Measurements from ENCODE around the gene CARHSP1. TPM values are rescaled to one million over a fixed set of nuclear protein-coding genes. Genes with fewer than 3 reads are reported as not detected.

Gene CARHSP1
- total RNA-seq, 3 donors from 2014 or later (not counting 1 experiment from before 2014, with no cell fraction given): 59.0 to 70.0 (median 60.1) TPM

GRCh38 chr16:8850279-8850885 is 18.4 kb downstream of the CARHSP1 start:
- Mint-ChIP-seq H3K27ac (peak overlapping the region; percentile 76 to 83), H3K27me3 (ENCODE audit: low read depth in 2 of 2) (no peaks in the 10 kb centered on the region), H3K36me3 (no peaks in the 10 kb centered on the region), H3K4me3 (peak overlapping the region; percentile 38), H3K4me1 (peaks cover 18 to 30% of the 10 kb centered on the region in 2 donors), H3K9me3 (no peaks in the 10 kb centered on the region)
- Histone ChIP-seq H3K4me3 (ENCODE audit: low read length) (no peak overlapping the region), H3K36me3 (ENCODE audit: control insufficient read depth, insufficient read depth, low read length) (peaks cover 31% of the 10 kb centered on the region), H3K27me3 (ENCODE audit: control insufficient read depth, insufficient read depth, low read length) (no peaks in the 10 kb centered on the region), H3K9me3 (ENCODE audit: control insufficient read depth, insufficient read depth, low read length) (no peaks in the 10 kb centered on the region), H3K4me1 (ENCODE audit: control insufficient read depth, insufficient read depth, low read length) (peaks cover 6% of the 10 kb centered on the region), H3K27ac (ENCODE audit: low read length) (no peak overlapping the region)
- no peak for DNase-seq
- TF ChIP-seq CTCF (IDR thresholded peaks at IDR 0.05): no peak
- intact Hi-C loops (cut with micrococcal nuclease): no loop called here
- WGBS (ENCODE audit: insufficient coverage): 32% methylated on average over 9 of the region's 11 CpGs
- ATAC-seq: peak in 2 of 3 donors; percentile 35 to 65

- Mint-ChIP-seq H3K9me3 (no peaks in the 10 kb centered on the region), H3K27me3 (ENCODE audit: low read depth in 2 of 2) (no peaks in the 10 kb centered on the region), H3K27ac (peak overlapping the region; percentile 76 to 83), H3K36me3 (no peaks in the 10 kb centered on the region), H3K4me3 (no peak overlapping the region), H3K4me1 (peaks cover 25 to 34% of the 10 kb centered on the region in 2 donors)
- ATAC-seq (no peak), DNase-seq (no peak)
- no peak overlapping the region for H3K4me3 ChIP-seq (ENCODE audit: low read length)
- 95% methylated on average over 19 of the region's 19 CpGs for WGBS (ENCODE audit: insufficient coverage)
- H3K27me3 ChIP-seq (ENCODE audit: control insufficient read depth, insufficient read depth, low read length): no peaks in the 10 kb centered on the region
- peaks cover 23% of the 10 kb centered on the region for H3K36me3 ChIP-seq (ENCODE audit: control insufficient read depth, insufficient read depth, low read length)
- TF ChIP-seq CTCF (IDR thresholded peaks at IDR 0.05): no peak
- no peak overlapping the region for H3K27ac ChIP-seq (ENCODE audit: low read length)
- H3K9me3 ChIP-seq (ENCODE audit: control insufficient read depth, insufficient read depth, low read length): no peaks in the 10 kb centered on the region
- peaks cover 6% of the 10 kb centered on the region for H3K4me1 ChIP-seq (ENCODE audit: control insufficient read depth, insufficient read depth, low read length)
- intact Hi-C loops (cut with micrococcal nuclease): no loop called here
These were observed 19.3 kb downstream of the CARHSP1 start for GRCh38 chr16:8849411-8850011.

- Histone ChIP-seq H3K36me3 (ENCODE audit: control insufficient read depth, insufficient read depth, low read length) (peaks cover 19% of the 10 kb centered on the region), H3K27ac (ENCODE audit: low read length) (no peak overlapping the region), H3K4me1 (ENCODE audit: control insufficient read depth, insufficient read depth, low read length) (peaks cover 6% of the 10 kb centered on the region), H3K9me3 (ENCODE audit: control insufficient read depth, insufficient read depth, low read length) (no peaks in the 10 kb centered on the region), H3K27me3 (ENCODE audit: control insufficient read depth, insufficient read depth, low read length) (no peaks in the 10 kb centered on the region), H3K4me3 (ENCODE audit: low read length) (no peak overlapping the region)
- no peaks in the 10 kb centered on the region for H3K9me3 Mint-ChIP-seq
- intact Hi-C loops (cut with micrococcal nuclease): no loop called here
- TF ChIP-seq CTCF (IDR thresholded peaks at IDR 0.05): no peak
- H3K27me3 Mint-ChIP-seq (ENCODE audit: low read depth in 2 of 2): no peaks in the 10 kb centered on the region
- H3K4me1 Mint-ChIP-seq: peaks cover 28 to 39% of the 10 kb centered on the region in 2 donors
- ATAC-seq (no peak), DNase-seq (no peak)
- H3K36me3 Mint-ChIP-seq: no peaks in the 10 kb centered on the region
- no peak overlapping the region for H3K4me3 Mint-ChIP-seq
- H3K27ac Mint-ChIP-seq: peak overlapping the region in 1 of 2 donors; percentile 83
- 97% methylated on average over 8 of the region's 8 CpGs for WGBS (ENCODE audit: insufficient coverage)
These were observed 19.8 kb downstream of the CARHSP1 start for GRCh38 chr16:8848939-8849391.

All from natural killer cell (primary cell).